DOHH2 (cell line): ENCODE measurements around the gene CATSPER3.

Experiments used
- CTCF ChIP-seq: fragments of 200-600 bp; sonication (generic); IDR thresholded peaks from one replicate; pipeline ENCODE4 v1.5.1; 2014; ENCODE audit warnings: antibody characterized with exemption, mild to moderate bottlenecking, low read depth, low read length; ENCODE audit not compliant: poor library complexity, severe bottlenecking
- EZH2phosphoT487 ChIP-seq: fragments of 200-600 bp; sonication (generic); IDR thresholded peaks from 2 replicates; pipeline ENCODE4 v1.6.1; 2017; ENCODE audit warnings: borderline replicate concordance, mild to moderate bottlenecking, antibody characterized with exemption, low read length, moderate library complexity, mixed read lengths

GRCh38 chr5:135030123-135030955, 62.6 kb downstream of the CATSPER3 start:
- TF ChIP-seq CTCF (no peak), EZH2phosphoT487 (no peak)
